A549 (cell line): ENCODE data around the gene SLC9A3. TPM values are rescaled to one million over a fixed set of nuclear protein-coding genes. Genes with fewer than 3 reads are reported as not detected.

Experiments used
- ATAC-seq, 2 experiments: fragments of 200-7000 bp in 1 of 2; fragments of >200 bp in 1 of 2; cut with Nextera tagmentation in 1 of 2; cut with Tn5 transposase in 1 of 2; 3 replicates each; pipeline versions ENCODE4 v1.8.0 to v1.9.1; 2018 to 2020; ENCODE audit warnings: mild to moderate bottlenecking in 1 of 2, moderate library complexity in 1 of 2
- CTCF ChIA-PET: fragments of 300-600 bp; sonication (Branson Sonifier 250); formaldehyde crosslinking; extraction: SDS; loops from one replicate; lab custom pipeline; 2021; ENCODE audit warnings: antibody characterized with exemption, inconsistent platforms; lab: Yijun Ruan, JAX
- POLR2A ChIA-PET: fragments of 350-600 bp; formaldehyde crosslinking; extraction: SDS; loops from one replicate; lab custom pipeline; 2021; ENCODE audit warnings: antibody characterized with exemption, inconsistent platforms; lab: Yijun Ruan, JAX
- DNase-seq, 2 experiments: peaks; one replicate each; pipeline versions ENCODE4 v3.0.0 to v3.0.0-alpha.2; 2011 to 2016; ENCODE audit warnings: low read depth in 1 of 2, low spot score in 1 of 2
- FAIRE-seq: peaks from 2 replicates; lab custom pipeline; 2011; peaks lifted over from hg19 to GRCh38; lab: Jason Lieb, UNC
- H3K27ac ChIP-seq, 2 experiments: fragments of >200 bp; sonication (Bioruptor Twin); formaldehyde crosslinking; 3 replicates each; pipeline ENCODE4 v1.5.1; 2016 to 2017
- H3K4me1 ChIP-seq: fragments of >200 bp; sonication (Bioruptor Twin); formaldehyde crosslinking; 3 replicates; pipeline ENCODE4 v1.6.1; 2016
- H3K4me2 ChIP-seq: fragments of >200 bp; sonication (Bioruptor Twin); formaldehyde crosslinking; 3 replicates; pipeline ENCODE4 v1.6.1; 2016
- H3K4me3 ChIP-seq: fragments of >200 bp; sonication (Bioruptor Twin); formaldehyde crosslinking; 3 replicates; pipeline ENCODE4 v1.5.1; 2016
- H3K9me3 ChIP-seq: fragments of >200 bp; sonication (Bioruptor Twin); formaldehyde crosslinking; 3 replicates; pipeline ENCODE4 v1.6.1; 2016
- BHLHE40 ChIP-seq: IDR thresholded peaks from 2 replicates; pipeline ENCODE4 v1.6.1; 2012; ENCODE audit warnings: low read depth, low read length, inconsistent platforms
- CHD2 ChIP-seq: fragments of 150-350 bp; IDR thresholded peaks from 2 replicates; pipeline ENCODE4 v1.6.1; 2014; ENCODE audit warnings: low read length; ENCODE audit not compliant: partially characterized antibody
- EHF ChIP-seq: fragments of 250-450 bp; sonication (Bioruptor Pico); IDR thresholded peaks from 2 replicates; pipeline ENCODE4 v1.5.0; 2020; ENCODE audit warnings: mild to moderate bottlenecking
- ESRRA ChIP-seq: fragments of 150-350 bp; IDR thresholded peaks from 2 replicates; pipeline ENCODE4 v1.6.1; 2014; ENCODE audit warnings: mild to moderate bottlenecking, low read length, borderline replicate concordance
- FOSB ChIP-seq: fragments of 250-450 bp; sonication (Bioruptor Pico); IDR thresholded peaks from 2 replicates; pipeline ENCODE4 v1.5.0; 2020; ENCODE audit warnings: mild to moderate bottlenecking, moderate library complexity
- FOXS1 ChIP-seq: fragments of 250-450 bp; sonication (Bioruptor Pico); IDR thresholded peaks from 2 replicates; pipeline ENCODE4 v1.5.0; 2020; ENCODE audit warnings: mild to moderate bottlenecking, moderate library complexity
- GATA3 ChIP-seq: IDR thresholded peaks from 2 replicates; pipeline ENCODE4 v1.6.1; 2012; ENCODE audit warnings: borderline replicate concordance
- HOXB13 ChIP-seq: fragments of 250-450 bp; sonication (Bioruptor Pico); IDR thresholded peaks from 2 replicates; pipeline ENCODE4 v1.5.0; 2020; ENCODE audit warnings: low read depth, mild to moderate bottlenecking, moderate library complexity
- JUN ChIP-seq, 2 experiments: fragments of >200 bp; sonication (Bioruptor Twin); formaldehyde crosslinking; IDR thresholded peaks; 2 replicates in 1 of 2; 3 replicates in 1 of 2; pipeline ENCODE4 v1.6.1; 2016 to 2017
- JUNB ChIP-seq: fragments of >200 bp; sonication (Bioruptor Twin); formaldehyde crosslinking; IDR thresholded peaks from 2 replicates; pipeline ENCODE4 v1.6.1; 2016
- KDM1A ChIP-seq: fragments of 200-600 bp; sonication (generic); IDR thresholded peaks from 2 replicates; pipeline ENCODE4 v1.6.1; 2016; ENCODE audit warnings: low read depth, mild to moderate bottlenecking
- MYC ChIP-seq: IDR thresholded peaks from 2 replicates; pipeline ENCODE4 v1.6.1; 2012; ENCODE audit warnings: mild to moderate bottlenecking, inconsistent platforms, low read length, improper control_type of control experiment, borderline replicate concordance
- NR3C1 ChIP-seq: fragments of >200 bp; sonication (Bioruptor Twin); formaldehyde crosslinking; IDR thresholded peaks from 3 replicates; pipeline ENCODE4 v1.6.1; 2017
- PHF8 ChIP-seq: fragments of 200-600 bp; sonication (generic); IDR thresholded peaks from 2 replicates; pipeline ENCODE4 v1.6.1; 2016; ENCODE audit warnings: low read depth, mild to moderate bottlenecking, antibody characterized with exemption, moderate library complexity, borderline replicate concordance
- RNF2 ChIP-seq: fragments of 200-600 bp; sonication (generic); IDR thresholded peaks from 2 replicates; pipeline ENCODE4 v1.6.1; 2016; ENCODE audit warnings: low read depth, mild to moderate bottlenecking, antibody characterized with exemption, moderate library complexity, borderline replicate concordance
- SMC3 ChIP-seq: fragments of >200 bp; sonication (Bioruptor Twin); formaldehyde crosslinking; IDR thresholded peaks from 3 replicates; pipeline ENCODE4 v1.6.1; 2018; ENCODE audit warnings: inconsistent platforms
- SREBF2 ChIP-seq: fragments of 450-650 bp; IDR thresholded peaks from 2 replicates; pipeline ENCODE4 v1.6.1; 2014; ENCODE audit warnings: mild to moderate bottlenecking, moderate library complexity
- TP53 ChIP-seq: fragments of 250-450 bp; sonication (Bioruptor Pico); IDR thresholded peaks from 2 replicates; pipeline ENCODE4 v1.5.0; 2021; ENCODE audit warnings: mild to moderate bottlenecking, moderate library complexity
- ZFP36 ChIP-seq: fragments of 450-650 bp; IDR thresholded peaks from 2 replicates; pipeline ENCODE4 v1.6.1; 2014; ENCODE audit warnings: borderline replicate concordance; ENCODE audit not compliant: partially characterized antibody
- ZSCAN20 ChIP-seq: fragments of 250-450 bp; sonication (Bioruptor Pico); IDR thresholded peaks from 2 replicates; pipeline ENCODE4 v1.8.0; 2022; ENCODE audit warnings: mild to moderate bottlenecking, moderate library complexity
- WGBS: methylation state at CpG from one replicate; pipeline ENCODE4 v1.1.6; 2017; ENCODE audit errors: missing lambda C conversion rate; 5-methylcytosine and 5-hydroxymethylcytosine counted together
- polyA plus RNA-seq, 4 experiments: library from polyadenylated mRNA; depleted of rRNA in 3 of 4; stranded (reverse); fragments of >200 nt; fragmentation: RNase III in 1 of 4; extraction: RNeasy Plus Mini Kit Qiagen cat#74134 plus additional on column Dnase treatment in 1 of 4; gene quantifications; 2 replicates in 3 of 4; 3 replicates in 1 of 4; pipeline ENCODE4 v1.2.3, GENCODE V29; 2011 to 2017
- TF ChIP-seq, protein P1 (sequence below): fragments of >200 bp; sonication (Bioruptor Twin); formaldehyde crosslinking; IDR thresholded peaks from 2 replicates; pipeline ENCODE4 v1.6.1; 2016
- TF ChIP-seq, protein P2 (sequence below): IDR thresholded peaks from 2 replicates; pipeline ENCODE4 v1.6.1; 2012
- TF ChIP-seq, protein P3 (sequence below): fragments of >200 bp; sonication (Bioruptor Twin); formaldehyde crosslinking; IDR thresholded peaks from 3 replicates; pipeline ENCODE4 v1.6.1; 2016
- TF ChIP-seq, protein P4 (sequence below): fragments of 150-350 bp; IDR thresholded peaks from 2 replicates; pipeline ENCODE4 v1.6.1; 2014; ENCODE audit warnings: low read depth, mild to moderate bottlenecking, low read length
- TF ChIP-seq, protein P5 (sequence below): fragments of 200-600 bp; sonication (generic); IDR thresholded peaks from 2 replicates; pipeline ENCODE4 v1.6.1; 2016; ENCODE audit warnings: antibody characterized with exemption, mild to moderate bottlenecking, moderate library complexity

Gene SLC9A3
- polyA plus RNA-seq, 2 of the 4 experiments (the other 2 are of a cell fraction): 1.3 TPM

DNA sequence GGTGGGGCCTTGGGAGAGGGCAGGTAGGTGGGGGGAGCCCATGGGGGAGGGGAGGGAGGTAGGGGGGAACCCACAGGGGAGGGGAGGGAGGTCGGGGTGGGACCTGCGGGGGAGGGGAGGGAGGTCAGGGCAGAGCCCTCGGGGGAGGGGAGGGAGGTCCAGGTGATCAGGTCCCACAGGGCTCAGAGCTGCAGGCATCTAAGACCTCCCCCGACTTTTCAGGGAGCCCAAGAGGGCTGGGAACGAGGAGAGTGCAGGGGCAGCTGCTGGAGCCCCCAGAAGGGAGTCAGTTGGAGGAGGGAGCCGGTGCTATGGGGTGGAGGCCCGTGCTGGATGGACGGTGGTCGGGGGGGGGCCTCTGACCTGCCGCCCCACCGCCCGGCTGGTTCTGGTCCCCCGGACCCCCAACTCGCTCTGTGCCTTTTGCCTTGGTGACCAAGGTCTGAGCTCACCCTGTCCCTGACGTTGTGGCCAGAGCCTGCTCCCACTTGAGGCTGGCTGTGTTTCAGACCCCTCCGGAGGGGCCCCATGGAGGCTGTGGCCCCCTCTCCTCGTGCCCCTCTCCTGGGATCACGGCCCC, 31.8 kb downstream of the SLC9A3 start:
- CTCF ChIA-PET: interaction anchor here (1.4 kb wide), 1 partner anchor 56 kb away, joined by 4 read pairs; no protein-coding TSS in a partner anchor
- no peak for FAIRE-seq
- POLR2A ChIA-PET: no interaction called here
- TF ChIP-seq NR3C1 (no peak), ZFP36 (no peak), SREBF2 (no peak), KDM1A (no peak), TP53 (CRISPR knock-in tag) (no peak), ZSCAN20 (CRISPR knock-in tag) (no peak), ESRRA (no peak), HOXB13 (no peak), EHF (CRISPR knock-in tag) (no peak), FOSB (CRISPR knock-in tag) (no peak), GATA3 (no peak), BHLHE40 (no peak), SMC3 (no peak), JUNB (no peak)
- TF ChIP-seq, protein P1, sequence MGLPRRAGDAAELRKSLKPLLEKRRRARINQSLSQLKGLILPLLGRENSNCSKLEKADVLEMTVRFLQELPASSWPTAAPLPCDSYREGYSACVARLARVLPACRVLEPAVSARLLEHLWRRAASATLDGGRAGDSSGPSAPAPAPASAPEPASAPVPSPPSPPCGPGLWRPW: no peak
- TF ChIP-seq, protein P2, sequence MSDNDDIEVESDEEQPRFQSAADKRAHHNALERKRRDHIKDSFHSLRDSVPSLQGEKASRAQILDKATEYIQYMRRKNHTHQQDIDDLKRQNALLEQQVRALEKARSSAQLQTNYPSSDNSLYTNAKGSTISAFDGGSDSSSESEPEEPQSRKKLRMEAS: no peak
- TF ChIP-seq, protein P3, sequence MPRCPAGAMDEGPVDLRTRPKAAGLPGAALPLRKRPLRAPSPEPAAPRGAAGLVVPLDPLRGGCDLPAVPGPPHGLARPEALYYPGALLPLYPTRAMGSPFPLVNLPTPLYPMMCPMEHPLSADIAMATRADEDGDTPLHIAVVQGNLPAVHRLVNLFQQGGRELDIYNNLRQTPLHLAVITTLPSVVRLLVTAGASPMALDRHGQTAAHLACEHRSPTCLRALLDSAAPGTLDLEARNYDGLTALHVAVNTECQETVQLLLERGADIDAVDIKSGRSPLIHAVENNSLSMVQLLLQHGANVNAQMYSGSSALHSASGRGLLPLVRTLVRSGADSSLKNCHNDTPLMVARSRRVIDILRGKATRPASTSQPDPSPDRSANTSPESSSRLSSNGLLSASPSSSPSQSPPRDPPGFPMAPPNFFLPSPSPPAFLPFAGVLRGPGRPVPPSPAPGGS: no peak
- TF ChIP-seq, all 56 proteins: peak for 0
- no peaks in the 10 kb centered on the region for H3K9me3 ChIP-seq
- H3K4me1 ChIP-seq: no peaks in the 10 kb centered on the region
- WGBS: 39% methylated on average over 11 of the region's 18 CpGs
- H3K4me2 ChIP-seq: no peak overlapping the region
- H3K4me3 ChIP-seq: no peak overlapping the region
- DNase-seq (no peak), ATAC-seq (no peak)
- H3K27ac ChIP-seq: no peak overlapping the region

DNA sequence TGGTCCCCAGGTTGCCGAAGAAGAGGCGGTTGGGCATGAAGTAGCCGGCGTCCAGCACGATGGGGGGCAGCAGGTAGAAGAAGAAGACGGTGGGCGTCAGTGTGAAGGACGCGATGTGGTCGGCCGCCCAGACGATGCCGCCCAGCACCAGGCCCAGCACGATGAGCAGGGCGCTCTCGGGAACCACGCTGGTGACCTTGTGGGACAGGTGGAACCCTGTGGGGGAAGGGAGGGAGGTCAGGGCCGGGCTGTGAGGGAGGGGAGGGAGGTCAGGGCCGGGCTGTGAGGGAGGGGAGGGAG, 32.4 kb downstream of the SLC9A3 start:
- WGBS: 65% methylated on average over 17 of the region's 19 CpGs
- ATAC-seq (no peak), DNase-seq (no peak), FAIRE-seq (no peak)
- Histone ChIP-seq H3K4me3 (no peak overlapping the region), H3K9me3 (no peaks in the 10 kb centered on the region), H3K4me2 (no peak overlapping the region)
- POLR2A ChIA-PET: no interaction called here
- TF ChIP-seq, protein P4, sequence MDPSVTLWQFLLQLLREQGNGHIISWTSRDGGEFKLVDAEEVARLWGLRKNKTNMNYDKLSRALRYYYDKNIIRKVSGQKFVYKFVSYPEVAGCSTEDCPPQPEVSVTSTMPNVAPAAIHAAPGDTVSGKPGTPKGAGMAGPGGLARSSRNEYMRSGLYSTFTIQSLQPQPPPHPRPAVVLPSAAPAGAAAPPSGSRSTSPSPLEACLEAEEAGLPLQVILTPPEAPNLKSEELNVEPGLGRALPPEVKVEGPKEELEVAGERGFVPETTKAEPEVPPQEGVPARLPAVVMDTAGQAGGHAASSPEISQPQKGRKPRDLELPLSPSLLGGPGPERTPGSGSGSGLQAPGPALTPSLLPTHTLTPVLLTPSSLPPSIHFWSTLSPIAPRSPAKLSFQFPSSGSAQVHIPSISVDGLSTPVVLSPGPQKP: no peak
- TF ChIP-seq HOXB13 (no peak), SREBF2 (no peak), JUN (IDR thresholded peaks at IDR 0.05) (no peak), CHD2 (no peak), FOXS1 (no peak), PHF8 (no peak), FOSB (CRISPR knock-in tag) (no peak), RNF2 (no peak), BHLHE40 (no peak), JUNB (no peak), MYC (no peak), TP53 (CRISPR knock-in tag) (no peak)
- TF ChIP-seq, protein P5, sequence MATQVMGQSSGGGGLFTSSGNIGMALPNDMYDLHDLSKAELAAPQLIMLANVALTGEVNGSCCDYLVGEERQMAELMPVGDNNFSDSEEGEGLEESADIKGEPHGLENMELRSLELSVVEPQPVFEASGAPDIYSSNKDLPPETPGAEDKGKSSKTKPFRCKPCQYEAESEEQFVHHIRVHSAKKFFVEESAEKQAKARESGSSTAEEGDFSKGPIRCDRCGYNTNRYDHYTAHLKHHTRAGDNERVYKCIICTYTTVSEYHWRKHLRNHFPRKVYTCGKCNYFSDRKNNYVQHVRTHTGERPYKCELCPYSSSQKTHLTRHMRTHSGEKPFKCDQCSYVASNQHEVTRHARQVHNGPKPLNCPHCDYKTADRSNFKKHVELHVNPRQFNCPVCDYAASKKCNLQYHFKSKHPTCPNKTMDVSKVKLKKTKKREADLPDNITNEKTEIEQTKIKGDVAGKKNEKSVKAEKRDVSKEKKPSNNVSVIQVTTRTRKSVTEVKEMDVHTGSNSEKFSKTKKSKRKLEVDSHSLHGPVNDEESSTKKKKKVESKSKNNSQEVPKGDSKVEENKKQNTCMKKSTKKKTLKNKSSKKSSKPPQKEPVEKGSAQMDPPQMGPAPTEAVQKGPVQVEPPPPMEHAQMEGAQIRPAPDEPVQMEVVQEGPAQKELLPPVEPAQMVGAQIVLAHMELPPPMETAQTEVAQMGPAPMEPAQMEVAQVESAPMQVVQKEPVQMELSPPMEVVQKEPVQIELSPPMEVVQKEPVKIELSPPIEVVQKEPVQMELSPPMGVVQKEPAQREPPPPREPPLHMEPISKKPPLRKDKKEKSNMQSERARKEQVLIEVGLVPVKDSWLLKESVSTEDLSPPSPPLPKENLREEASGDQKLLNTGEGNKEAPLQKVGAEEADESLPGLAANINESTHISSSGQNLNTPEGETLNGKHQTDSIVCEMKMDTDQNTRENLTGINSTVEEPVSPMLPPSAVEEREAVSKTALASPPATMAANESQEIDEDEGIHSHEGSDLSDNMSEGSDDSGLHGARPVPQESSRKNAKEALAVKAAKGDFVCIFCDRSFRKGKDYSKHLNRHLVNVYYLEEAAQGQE: no peak
- TF ChIP-seq, protein P1: no peak
- TF ChIP-seq, all 56 proteins: peak for 0
- Histone ChIP-seq H3K4me1 (no peaks in the 10 kb centered on the region), H3K27ac (no peak overlapping the region)
- CTCF ChIA-PET: no interaction called here
